HL-60 (cell line): ENCODE measurements around the gene KRAS.

ENCODE experiments used
- CTCF ChIP-seq: IDR thresholded peaks from one replicate; pipeline ENCODE4 v1.5.1; 2011; ENCODE audit warnings: low read length, control low read depth, inconsistent platforms; ENCODE audit not compliant: insufficient read depth
- GABPA ChIP-seq: IDR thresholded peaks from 2 replicates; pipeline ENCODE4 v1.6.1; 2012; ENCODE audit warnings: low read depth
- POLR2AphosphoS5 ChIP-seq: IDR thresholded peaks from 2 replicates; pipeline ENCODE4 v1.6.1; 2012; ENCODE audit warnings: low read depth
- REST ChIP-seq: IDR thresholded peaks from 2 replicates; pipeline ENCODE4 v1.6.1; 2012; ENCODE audit warnings: low read depth; ENCODE audit not compliant: insufficient replicate concordance

GRCh38 chr12:25156061-25156460 lies 94.7 kb downstream of the KRAS start:
- no peak for TF ChIP-seq CTCF
- no peak for TF ChIP-seq POLR2AphosphoS5
- no peak for TF ChIP-seq GABPA
- TF ChIP-seq REST, result no peak
